GM19351 (cell line): ENCODE measurements around the gene SCAP.
"Not testable (repeated sequence)": the region's sequence is repeated elsewhere in the genome, so short reads cannot be mapped to it uniquely, and the experiment has no call there.

ENCODE experiments used
- ATAC-seq: cut with Tn5 transposase; IDR thresholded peaks from one replicate; pipeline ENCODE4 v1.9.1; 2021; ENCODE audit warnings: mild to moderate bottlenecking, moderate library complexity; ENCODE audit not compliant: unreplicated experiment

Gene SCAP

DNA sequence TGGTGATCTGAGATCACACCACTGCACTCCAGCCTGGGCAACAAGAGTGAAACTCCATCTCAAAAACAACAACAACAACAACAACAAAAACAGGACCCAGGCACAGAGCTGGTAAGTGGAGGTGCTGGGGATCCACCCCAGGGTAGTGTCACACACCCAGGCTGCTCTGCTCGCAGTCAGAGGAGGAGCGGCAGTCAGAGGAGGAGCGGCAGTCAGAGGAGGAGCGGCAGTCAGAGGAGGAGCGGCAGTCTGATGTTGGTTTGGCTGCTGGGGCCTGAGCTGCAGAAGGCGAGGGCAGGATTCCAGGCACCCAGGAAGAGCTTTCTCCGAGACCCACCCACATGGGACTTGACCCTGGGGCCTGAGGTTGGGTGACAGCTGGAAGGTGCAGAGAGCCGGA is 105.7 kb downstream of the SCAP start:
- not testable (repeated sequence) for ATAC-seq

DNA sequence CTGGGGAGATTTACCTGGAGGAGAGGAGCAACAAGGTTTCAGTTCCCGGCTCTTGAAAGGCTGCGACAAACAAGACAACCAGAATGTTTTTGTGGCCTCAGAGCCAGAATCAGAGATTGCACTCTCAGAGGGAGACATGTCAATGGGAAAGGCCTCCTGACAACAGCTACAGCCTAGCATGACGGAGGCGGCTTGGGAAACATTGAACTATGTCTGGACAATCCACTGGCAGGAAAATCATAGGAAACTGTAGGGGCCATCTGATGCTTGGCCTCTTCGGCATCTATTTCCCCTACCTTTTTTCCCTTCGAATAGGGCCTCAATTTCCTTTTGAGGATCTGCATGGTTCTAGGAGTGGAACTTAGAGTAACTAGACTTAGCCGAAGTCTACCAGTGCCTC is 108.1 kb downstream of the SCAP start:
- no peak for ATAC-seq

DNA sequence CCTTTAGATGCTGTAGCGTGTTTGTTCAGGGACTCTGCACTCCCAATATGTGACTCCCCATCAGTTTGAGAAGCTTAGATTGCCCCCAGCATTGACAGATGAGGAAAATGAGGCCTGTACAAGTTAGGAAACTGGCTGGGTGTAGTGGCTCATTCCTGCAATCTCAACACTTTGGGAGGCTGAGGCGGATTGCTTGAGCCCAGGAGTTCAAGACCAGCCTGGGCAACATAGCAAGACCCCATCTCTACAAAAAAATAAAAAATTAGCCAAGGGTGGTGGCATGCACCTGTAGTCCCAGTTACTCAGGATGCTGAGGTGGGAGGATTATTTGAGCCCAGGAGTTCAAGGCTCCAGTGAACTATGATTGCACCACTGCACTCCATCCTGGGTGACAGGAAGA is 108.9 kb downstream of the SCAP start:
- ATAC-seq, result no peak

DNA sequence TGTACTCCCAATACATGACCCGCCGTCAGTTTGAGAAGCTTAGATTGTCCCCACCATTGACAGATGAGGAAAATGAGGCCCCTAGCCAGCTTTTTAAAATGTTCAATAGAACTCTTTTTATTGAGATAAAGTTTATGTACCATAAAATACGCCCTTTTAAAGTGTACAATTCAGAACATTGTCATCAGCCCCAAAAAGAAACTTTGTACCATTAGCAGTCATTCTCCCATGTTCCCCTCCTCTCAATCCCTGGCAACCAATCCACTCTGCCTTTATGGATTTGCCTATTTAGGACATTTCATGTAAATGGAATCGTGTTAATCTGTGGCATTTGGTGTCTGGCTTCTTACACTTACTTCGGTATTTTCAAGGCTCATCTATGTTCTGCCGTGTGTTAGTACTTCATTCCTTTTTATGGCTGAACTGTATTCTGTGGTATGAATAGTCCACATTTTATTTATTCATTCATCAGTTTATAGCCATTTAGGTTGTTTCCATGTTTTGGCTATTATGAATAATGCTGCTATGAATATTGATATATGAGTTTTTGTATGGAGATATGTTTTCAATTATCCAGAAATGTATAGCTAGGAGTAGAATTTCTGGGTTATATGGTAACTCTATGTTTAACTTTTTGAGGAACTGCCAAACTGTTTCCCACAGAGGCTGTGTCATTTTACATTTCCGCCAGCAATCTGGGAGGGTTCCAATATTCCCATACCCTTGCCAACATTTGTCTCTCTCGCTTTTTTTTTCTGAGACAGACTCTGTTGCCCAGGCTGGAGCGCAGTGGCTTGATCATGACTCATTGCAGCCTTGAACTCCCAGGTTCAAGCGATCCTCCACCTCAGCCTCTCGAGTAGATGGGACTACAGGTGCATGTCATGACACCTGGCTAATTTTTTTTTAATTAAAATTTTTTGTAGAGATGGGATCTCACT is 110.3 kb downstream of the SCAP start:
- ATAC-seq, result no peak
